ENCODE data around the gene TENM3.

GRCh38 chr4:182491719-182492118, 248.5 kb downstream of the TENM3 start:
- TF ChIP-seq POLR2AphosphoS5 (IDR thresholded peaks at IDR 0.05; ENCODE audit: low read depth, low read length), result no peak
- TF ChIP-seq, protein P1, sequence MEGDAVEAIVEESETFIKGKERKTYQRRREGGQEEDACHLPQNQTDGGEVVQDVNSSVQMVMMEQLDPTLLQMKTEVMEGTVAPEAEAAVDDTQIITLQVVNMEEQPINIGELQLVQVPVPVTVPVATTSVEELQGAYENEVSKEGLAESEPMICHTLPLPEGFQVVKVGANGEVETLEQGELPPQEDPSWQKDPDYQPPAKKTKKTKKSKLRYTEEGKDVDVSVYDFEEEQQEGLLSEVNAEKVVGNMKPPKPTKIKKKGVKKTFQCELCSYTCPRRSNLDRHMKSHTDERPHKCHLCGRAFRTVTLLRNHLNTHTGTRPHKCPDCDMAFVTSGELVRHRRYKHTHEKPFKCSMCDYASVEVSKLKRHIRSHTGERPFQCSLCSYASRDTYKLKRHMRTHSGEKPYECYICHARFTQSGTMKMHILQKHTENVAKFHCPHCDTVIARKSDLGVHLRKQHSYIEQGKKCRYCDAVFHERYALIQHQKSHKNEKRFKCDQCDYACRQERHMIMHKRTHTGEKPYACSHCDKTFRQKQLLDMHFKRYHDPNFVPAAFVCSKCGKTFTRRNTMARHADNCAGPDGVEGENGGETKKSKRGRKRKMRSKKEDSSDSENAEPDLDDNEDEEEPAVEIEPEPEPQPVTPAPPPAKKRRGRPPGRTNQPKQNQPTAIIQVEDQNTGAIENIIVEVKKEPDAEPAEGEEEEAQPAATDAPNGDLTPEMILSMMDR (IDR thresholded peaks at IDR 0.05), result no peak
- TF ChIP-seq TEAD4 (IDR thresholded peaks at IDR 0.05; ENCODE audit: borderline replicate concordance, insufficient read depth), result no peak
- TF ChIP-seq TAF1 (IDR thresholded peaks at IDR 0.05; ENCODE audit: borderline replicate concordance, low read depth, low read length), result no peak
- no peak for TF ChIP-seq CHD2 (IDR thresholded peaks at IDR 0.05; ENCODE audit: low read length, partially characterized antibody)
- TF ChIP-seq, protein P2, sequence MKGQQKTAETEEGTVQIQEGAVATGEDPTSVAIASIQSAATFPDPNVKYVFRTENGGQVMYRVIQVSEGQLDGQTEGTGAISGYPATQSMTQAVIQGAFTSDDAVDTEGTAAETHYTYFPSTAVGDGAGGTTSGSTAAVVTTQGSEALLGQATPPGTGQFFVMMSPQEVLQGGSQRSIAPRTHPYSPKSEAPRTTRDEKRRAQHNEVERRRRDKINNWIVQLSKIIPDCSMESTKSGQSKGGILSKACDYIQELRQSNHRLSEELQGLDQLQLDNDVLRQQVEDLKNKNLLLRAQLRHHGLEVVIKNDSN (IDR thresholded peaks at IDR 0.05; ENCODE audit: borderline replicate concordance, low read depth), result no peak
- TF ChIP-seq USF2 (IDR thresholded peaks at IDR 0.05; ENCODE audit: borderline replicate concordance, low read depth, low read length), result no peak
